ENCODE results near the gene SLC17A5. TPM values are rescaled to one million over a fixed set of nuclear protein-coding genes. Genes with fewer than 3 reads are reported as not detected.

SLC17A5 gene
- total and polyA plus RNA-seq, 9 of the 15 experiments (the other 6 are each of a cell fraction or from before 2014, with no cell fraction given): 1.3 to 7.2 (median 3.4) TPM

DNA sequence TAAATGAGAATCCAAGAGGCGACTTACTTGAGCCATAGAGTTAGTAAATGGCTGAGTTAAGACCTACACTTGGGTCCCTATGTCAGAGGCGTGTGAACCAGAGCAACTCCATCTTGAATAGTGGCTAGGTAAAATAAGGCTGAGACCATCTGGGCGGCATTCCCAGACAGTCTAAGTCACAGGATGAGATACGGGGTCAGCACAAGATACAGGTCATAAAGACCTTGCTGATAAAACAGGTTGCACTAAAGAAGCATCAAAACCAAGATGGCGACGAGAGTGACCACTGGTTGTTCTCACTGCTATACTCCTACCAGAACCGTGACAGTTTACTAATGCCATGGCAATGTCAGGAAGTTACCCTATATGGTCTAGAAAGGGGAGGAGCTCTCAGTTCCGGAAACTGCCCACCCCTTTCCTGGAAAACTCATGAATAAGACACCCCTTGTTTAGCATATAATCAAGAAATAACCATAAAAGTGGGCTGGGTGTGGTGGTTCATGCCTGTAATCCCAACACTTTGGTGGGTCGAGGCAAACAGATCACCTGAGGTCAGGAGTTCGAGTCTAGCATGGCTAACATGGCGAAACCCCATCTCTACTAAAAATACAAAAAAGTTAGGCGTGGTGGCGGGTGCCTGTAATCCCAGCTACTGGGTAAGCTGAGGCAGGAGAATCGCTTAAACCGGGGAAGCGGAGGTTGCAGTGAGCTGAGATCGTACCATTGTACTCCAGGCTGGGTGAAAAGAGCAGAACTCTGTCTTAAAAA is 89.0 kb downstream of the SLC17A5 start (continued):
- TF ChIP-seq, protein P1, sequence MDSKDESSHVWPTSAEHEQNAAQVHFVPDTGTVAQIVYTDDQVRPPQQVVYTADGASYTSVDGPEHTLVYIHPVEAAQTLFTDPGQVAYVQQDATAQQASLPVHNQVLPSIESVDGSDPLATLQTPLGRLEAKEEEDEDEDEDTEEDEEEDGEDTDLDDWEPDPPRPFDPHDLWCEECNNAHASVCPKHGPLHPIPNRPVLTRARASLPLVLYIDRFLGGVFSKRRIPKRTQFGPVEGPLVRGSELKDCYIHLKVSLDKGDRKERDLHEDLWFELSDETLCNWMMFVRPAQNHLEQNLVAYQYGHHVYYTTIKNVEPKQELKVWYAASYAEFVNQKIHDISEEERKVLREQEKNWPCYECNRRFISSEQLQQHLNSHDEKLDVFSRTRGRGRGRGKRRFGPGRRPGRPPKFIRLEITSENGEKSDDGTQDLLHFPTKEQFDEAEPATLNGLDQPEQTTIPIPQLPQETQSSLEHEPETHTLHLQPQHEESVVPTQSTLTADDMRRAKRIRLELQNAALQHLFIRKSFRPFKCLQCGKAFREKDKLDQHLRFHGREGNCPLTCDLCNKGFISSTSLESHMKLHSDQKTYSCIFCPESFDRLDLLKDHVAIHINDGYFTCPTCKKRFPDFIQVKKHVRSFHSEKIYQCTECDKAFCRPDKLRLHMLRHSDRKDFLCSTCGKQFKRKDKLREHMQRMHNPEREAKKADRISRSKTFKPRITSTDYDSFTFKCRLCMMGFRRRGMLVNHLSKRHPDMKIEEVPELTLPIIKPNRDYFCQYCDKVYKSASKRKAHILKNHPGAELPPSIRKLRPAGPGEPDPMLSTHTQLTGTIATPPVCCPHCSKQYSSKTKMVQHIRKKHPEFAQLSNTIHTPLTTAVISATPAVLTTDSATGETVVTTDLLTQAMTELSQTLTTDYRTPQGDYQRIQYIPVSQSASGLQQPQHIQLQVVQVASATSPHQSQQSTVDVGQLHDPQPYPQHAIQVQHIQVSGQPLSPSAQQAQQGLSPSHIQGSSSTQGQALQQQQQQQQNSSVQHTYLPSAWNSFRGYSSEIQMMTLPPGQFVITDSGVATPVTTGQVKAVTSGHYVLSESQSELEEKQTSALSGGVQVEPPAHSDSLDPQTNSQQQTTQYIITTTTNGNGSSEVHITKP (IDR thresholded peaks at IDR 0.05; ENCODE audit: partially characterized antibody): peak; percentile 86
- TF ChIP-seq, protein P2, sequence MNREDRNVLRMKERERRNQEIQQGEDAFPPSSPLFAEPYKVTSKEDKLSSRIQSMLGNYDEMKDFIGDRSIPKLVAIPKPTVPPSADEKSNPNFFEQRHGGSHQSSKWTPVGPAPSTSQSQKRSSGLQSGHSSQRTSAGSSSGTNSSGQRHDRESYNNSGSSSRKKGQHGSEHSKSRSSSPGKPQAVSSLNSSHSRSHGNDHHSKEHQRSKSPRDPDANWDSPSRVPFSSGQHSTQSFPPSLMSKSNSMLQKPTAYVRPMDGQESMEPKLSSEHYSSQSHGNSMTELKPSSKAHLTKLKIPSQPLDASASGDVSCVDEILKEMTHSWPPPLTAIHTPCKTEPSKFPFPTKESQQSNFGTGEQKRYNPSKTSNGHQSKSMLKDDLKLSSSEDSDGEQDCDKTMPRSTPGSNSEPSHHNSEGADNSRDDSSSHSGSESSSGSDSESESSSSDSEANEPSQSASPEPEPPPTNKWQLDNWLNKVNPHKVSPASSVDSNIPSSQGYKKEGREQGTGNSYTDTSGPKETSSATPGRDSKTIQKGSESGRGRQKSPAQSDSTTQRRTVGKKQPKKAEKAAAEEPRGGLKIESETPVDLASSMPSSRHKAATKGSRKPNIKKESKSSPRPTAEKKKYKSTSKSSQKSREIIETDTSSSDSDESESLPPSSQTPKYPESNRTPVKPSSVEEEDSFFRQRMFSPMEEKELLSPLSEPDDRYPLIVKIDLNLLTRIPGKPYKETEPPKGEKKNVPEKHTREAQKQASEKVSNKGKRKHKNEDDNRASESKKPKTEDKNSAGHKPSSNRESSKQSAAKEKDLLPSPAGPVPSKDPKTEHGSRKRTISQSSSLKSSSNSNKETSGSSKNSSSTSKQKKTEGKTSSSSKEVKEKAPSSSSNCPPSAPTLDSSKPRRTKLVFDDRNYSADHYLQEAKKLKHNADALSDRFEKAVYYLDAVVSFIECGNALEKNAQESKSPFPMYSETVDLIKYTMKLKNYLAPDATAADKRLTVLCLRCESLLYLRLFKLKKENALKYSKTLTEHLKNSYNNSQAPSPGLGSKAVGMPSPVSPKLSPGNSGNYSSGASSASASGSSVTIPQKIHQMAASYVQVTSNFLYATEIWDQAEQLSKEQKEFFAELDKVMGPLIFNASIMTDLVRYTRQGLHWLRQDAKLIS (CRISPR knock-in tag; IDR thresholded peaks at IDR 0.05): no peak
- no peak for TF ChIP-seq DACH1 (IDR thresholded peaks at IDR 0.05; ENCODE audit: partially characterized antibody)
- TF ChIP-seq, protein P3, sequence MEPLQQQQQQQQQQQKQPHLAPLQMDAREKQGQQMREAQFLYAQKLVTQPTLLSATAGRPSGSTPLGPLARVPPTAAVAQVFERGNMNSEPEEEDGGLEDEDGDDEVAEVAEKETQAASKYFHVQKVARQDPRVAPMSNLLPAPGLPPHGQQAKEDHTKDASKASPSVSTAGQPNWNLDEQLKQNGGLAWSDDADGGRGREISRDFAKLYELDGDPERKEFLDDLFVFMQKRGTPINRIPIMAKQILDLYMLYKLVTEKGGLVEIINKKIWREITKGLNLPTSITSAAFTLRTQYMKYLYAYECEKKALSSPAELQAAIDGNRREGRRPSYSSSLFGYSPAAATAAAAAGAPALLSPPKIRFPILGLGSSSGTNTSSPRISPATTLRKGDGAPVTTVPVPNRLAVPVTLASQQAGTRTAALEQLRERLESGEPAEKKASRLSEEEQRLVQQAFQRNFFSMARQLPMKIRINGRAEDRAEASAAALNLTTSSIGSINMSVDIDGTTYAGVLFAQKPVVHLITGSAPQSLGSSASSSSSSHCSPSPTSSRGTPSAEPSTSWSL (CRISPR knock-in tag; IDR thresholded peaks at IDR 0.05; ENCODE audit: borderline replicate concordance): peak; percentile 99; the same call in 1 of the 2 replicates
- TF ChIP-seq ZFP30 (CRISPR knock-in tag; IDR thresholded peaks at IDR 0.05; ENCODE audit: borderline replicate concordance): peak; percentile 82; the same call in 1 of the 2 replicates
- no peak for TF ChIP-seq SRSF3 (IDR thresholded peaks at IDR 0.05; ENCODE audit: insufficient read depth, low read length)
- TF ChIP-seq, protein P4, sequence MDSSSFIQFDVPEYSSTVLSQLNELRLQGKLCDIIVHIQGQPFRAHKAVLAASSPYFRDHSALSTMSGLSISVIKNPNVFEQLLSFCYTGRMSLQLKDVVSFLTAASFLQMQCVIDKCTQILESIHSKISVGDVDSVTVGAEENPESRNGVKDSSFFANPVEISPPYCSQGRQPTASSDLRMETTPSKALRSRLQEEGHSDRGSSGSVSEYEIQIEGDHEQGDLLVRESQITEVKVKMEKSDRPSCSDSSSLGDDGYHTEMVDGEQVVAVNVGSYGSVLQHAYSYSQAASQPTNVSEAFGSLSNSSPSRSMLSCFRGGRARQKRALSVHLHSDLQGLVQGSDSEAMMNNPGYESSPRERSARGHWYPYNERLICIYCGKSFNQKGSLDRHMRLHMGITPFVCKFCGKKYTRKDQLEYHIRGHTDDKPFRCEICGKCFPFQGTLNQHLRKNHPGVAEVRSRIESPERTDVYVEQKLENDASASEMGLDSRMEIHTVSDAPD (CRISPR knock-in tag; IDR thresholded peaks at IDR 0.05): peak; percentile 98
- no peak for TF ChIP-seq TCF7L2 (IDR thresholded peaks at IDR 0.05; ENCODE audit: low read depth, low read length)
- TF ChIP-seq CCNT2 (IDR thresholded peaks at IDR 0.05; ENCODE audit: borderline replicate concordance, extremely low read depth, insufficient read length, low read depth, low read length): no peak
- no peak for TF ChIP-seq PTBP1 (IDR thresholded peaks at IDR 0.05; ENCODE audit: low read depth, low read length)

Measured in K562 (cell line).